ENCODE data around the gene PTPRG. TPM values are rescaled to one million over a fixed set of nuclear protein-coding genes. Genes with fewer than 3 reads are reported as not detected.

PTPRG gene
- total RNA-seq, 1 donor, result 148 TPM

- no peaks in the 10 kb centered on the region for H3K36me3 ChIP-seq (ENCODE audit: insufficient read depth, low read length)
- TF ChIP-seq, protein P1, sequence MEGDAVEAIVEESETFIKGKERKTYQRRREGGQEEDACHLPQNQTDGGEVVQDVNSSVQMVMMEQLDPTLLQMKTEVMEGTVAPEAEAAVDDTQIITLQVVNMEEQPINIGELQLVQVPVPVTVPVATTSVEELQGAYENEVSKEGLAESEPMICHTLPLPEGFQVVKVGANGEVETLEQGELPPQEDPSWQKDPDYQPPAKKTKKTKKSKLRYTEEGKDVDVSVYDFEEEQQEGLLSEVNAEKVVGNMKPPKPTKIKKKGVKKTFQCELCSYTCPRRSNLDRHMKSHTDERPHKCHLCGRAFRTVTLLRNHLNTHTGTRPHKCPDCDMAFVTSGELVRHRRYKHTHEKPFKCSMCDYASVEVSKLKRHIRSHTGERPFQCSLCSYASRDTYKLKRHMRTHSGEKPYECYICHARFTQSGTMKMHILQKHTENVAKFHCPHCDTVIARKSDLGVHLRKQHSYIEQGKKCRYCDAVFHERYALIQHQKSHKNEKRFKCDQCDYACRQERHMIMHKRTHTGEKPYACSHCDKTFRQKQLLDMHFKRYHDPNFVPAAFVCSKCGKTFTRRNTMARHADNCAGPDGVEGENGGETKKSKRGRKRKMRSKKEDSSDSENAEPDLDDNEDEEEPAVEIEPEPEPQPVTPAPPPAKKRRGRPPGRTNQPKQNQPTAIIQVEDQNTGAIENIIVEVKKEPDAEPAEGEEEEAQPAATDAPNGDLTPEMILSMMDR (IDR thresholded peaks at IDR 0.05; ENCODE audit: extremely low read depth, low read depth, low read length), result no peak
- no peak overlapping the region for H2AFZ ChIP-seq (ENCODE audit: low read length)
- no peaks in the 10 kb centered on the region for H3K27me3 ChIP-seq (ENCODE audit: insufficient read depth, low read length)
- H3K27ac ChIP-seq (ENCODE audit: low read depth, low read length), result no peak overlapping the region
- no peak for DNase-seq (ENCODE audit: insufficient read length, low spot score, missing footprints)
- peaks cover 15% of the 10 kb centered on the region for H3K79me2 ChIP-seq (ENCODE audit: insufficient read depth, low read length)
- H4K20me1 ChIP-seq (ENCODE audit: insufficient read depth, low read length), result no peaks in the 10 kb centered on the region
- no peak overlapping the region for H3K4me2 ChIP-seq (ENCODE audit: insufficient read depth, low read length)
- H3K9me3 ChIP-seq (ENCODE audit: low read depth, low read length), result no peaks in the 10 kb centered on the region
- H3K4me3 ChIP-seq (ENCODE audit: insufficient read depth, low read length), result no peak overlapping the region
- peaks cover 6% of the 10 kb centered on the region for H3K4me1 ChIP-seq (ENCODE audit: insufficient read depth, low read length)
These were observed 404.4 kb downstream of the PTPRG start for GRCh38 chr3:61965770-61966131.

DNA sequence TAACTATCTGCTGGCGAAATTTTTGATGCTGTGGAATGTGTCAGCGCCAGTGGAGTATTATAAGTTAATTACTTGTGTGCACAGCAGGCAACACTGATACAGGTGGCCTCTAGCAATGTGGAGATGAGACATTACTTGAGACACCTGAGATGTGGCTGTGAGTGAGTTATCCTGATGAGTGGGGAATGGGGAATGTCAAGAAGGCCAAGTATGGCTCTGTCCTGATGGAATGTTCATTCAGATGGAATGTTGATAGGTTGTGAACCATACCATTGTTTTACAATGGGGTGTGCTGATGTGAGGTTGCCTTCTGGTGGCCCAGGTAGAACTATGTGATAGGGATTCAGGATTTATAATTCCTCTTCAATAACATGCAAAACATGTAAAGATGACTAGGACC is 404.8 kb downstream of the PTPRG start:
- Histone ChIP-seq H3K9me3 (ENCODE audit: low read depth, low read length) (no peaks in the 10 kb centered on the region), H3K4me1 (ENCODE audit: insufficient read depth, low read length) (peaks cover 6% of the 10 kb centered on the region), H3K79me2 (ENCODE audit: insufficient read depth, low read length) (peaks cover 12% of the 10 kb centered on the region), H3K27me3 (ENCODE audit: insufficient read depth, low read length) (no peaks in the 10 kb centered on the region), H3K4me3 (ENCODE audit: insufficient read depth, low read length) (no peak overlapping the region), H3K27ac (ENCODE audit: low read depth, low read length) (no peak overlapping the region), H3K4me2 (ENCODE audit: insufficient read depth, low read length) (no peak overlapping the region), H3K36me3 (ENCODE audit: insufficient read depth, low read length) (no peaks in the 10 kb centered on the region), H2AFZ (ENCODE audit: low read length) (no peak overlapping the region), H4K20me1 (ENCODE audit: insufficient read depth, low read length) (no peaks in the 10 kb centered on the region)
- TF ChIP-seq, protein P1 (IDR thresholded peaks at IDR 0.05; ENCODE audit: extremely low read depth, low read depth, low read length), result no peak
- DNase-seq (ENCODE audit: insufficient read length, low spot score, missing footprints), result no peak

- Histone ChIP-seq H3K4me2 (ENCODE audit: insufficient read depth, low read length) (no peak overlapping the region), H3K4me1 (ENCODE audit: insufficient read depth, low read length) (peaks cover 6% of the 10 kb centered on the region)
- TF ChIP-seq, protein P1 (IDR thresholded peaks at IDR 0.05; ENCODE audit: extremely low read depth, low read depth, low read length), result no peak
These were observed 405.6 kb downstream of the PTPRG start for GRCh38 chr3:61967019-61967418.

GRCh38 chr3:61967937-61968336 is 406.6 kb downstream of the PTPRG start:
- Histone ChIP-seq H2AFZ (ENCODE audit: low read length) (no peak overlapping the region), H3K27me3 (ENCODE audit: insufficient read depth, low read length) (no peaks in the 10 kb centered on the region), H3K4me2 (ENCODE audit: insufficient read depth, low read length) (no peak overlapping the region), H3K4me1 (ENCODE audit: insufficient read depth, low read length) (peaks cover 6% of the 10 kb centered on the region), H3K27ac (ENCODE audit: low read depth, low read length) (no peak overlapping the region), H3K79me2 (ENCODE audit: insufficient read depth, low read length) (peaks cover 12% of the 10 kb centered on the region), H3K36me3 (ENCODE audit: insufficient read depth, low read length) (no peaks in the 10 kb centered on the region), H4K20me1 (ENCODE audit: insufficient read depth, low read length) (no peaks in the 10 kb centered on the region), H3K9me3 (ENCODE audit: low read depth, low read length) (no peaks in the 10 kb centered on the region), H3K4me3 (ENCODE audit: insufficient read depth, low read length) (no peak overlapping the region)
- no peak for DNase-seq (ENCODE audit: insufficient read length, low spot score, missing footprints)
- TF ChIP-seq, protein P1 (IDR thresholded peaks at IDR 0.05; ENCODE audit: extremely low read depth, low read depth, low read length), result no peak

More at GRCh38 chr3:61967019-61967418, 405.6 kb downstream of the PTPRG start:
- Histone ChIP-seq H3K79me2 (ENCODE audit: insufficient read depth, low read length) (peaks cover 12% of the 10 kb centered on the region), H3K27me3 (ENCODE audit: insufficient read depth, low read length) (no peaks in the 10 kb centered on the region), H3K27ac (ENCODE audit: low read depth, low read length) (no peak overlapping the region), H3K36me3 (ENCODE audit: insufficient read depth, low read length) (no peaks in the 10 kb centered on the region), H4K20me1 (ENCODE audit: insufficient read depth, low read length) (no peaks in the 10 kb centered on the region), H2AFZ (ENCODE audit: low read length) (no peak overlapping the region), H3K4me3 (ENCODE audit: insufficient read depth, low read length) (no peak overlapping the region), H3K9me3 (ENCODE audit: low read depth, low read length) (no peaks in the 10 kb centered on the region)
- DNase-seq (ENCODE audit: insufficient read length, low spot score, missing footprints), result no peak

Data from osteoblast (primary cell).